NCI-H146 (cell line): Measurements from ENCODE around the gene GPR157.
"Not testable (repeated sequence)": the region's sequence is repeated elsewhere in the genome, so short reads cannot be mapped to it uniquely, and the experiment has no call there.

ENCODE experiments used
- DNase-seq: peaks from one replicate; lab custom pipeline; 2025; lab: John Stamatoyannopoulos, UW

Gene GPR157

DNA sequence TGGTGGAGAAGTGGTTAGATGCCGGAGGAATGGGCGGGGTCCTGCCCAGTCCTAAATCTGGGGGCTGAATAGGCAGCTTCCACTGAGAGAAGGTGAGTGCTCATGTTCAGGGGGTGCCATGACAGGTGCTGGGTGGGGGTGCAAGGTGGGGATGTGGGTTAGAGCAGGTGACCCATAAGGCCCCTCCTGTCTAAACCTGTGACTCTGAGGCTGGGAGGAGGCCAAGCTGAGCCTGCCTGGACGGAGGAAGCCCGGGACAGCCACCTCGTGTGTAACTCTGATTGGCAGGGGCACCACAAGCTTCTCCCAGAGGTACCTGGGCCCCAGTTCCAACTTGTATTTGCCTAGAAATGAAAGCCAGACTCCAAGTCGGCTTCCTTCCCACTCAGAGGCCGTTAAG, 10.7 kb downstream of the GPR157 start:
- DNase-seq: no peak

DNA sequence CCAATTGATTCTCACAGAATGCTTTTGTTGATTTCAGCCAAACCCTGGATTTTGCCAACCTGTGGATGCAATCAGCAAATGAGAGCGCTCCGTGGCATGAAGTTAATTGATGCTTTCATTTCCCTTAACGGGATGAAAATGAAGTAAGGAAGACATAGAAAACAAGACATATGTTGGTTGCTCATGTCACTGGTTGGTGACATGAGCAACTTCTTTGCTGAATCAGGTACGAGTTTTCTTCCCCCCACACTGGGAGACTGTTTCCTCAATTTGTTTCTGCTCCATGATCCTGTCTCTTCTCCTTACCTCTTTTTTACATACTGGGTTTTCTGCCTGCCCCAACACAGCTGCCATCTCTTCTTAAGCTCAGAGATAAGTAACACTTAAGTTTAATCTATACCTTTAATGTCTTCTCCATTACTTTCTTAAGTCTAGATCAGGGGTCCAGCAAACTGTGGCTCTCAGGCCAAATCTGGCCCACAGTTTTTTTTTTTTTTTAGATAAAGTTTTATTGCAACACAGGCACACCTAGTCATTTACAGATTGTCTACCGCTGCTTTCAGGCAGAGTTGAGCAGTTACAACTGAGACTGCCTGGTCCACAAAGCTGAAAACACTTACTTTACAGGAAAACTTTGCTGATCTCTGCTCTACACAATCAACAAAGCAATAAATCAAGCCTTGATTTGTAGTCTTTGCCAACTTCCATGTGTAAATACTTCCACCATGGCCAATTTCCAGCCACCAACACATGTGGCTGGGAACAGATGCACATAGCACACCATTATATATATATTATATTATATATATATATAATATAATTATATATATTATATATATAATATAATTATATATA, 13.3 kb downstream of the GPR157 start:
- DNase-seq: no peak

DNA sequence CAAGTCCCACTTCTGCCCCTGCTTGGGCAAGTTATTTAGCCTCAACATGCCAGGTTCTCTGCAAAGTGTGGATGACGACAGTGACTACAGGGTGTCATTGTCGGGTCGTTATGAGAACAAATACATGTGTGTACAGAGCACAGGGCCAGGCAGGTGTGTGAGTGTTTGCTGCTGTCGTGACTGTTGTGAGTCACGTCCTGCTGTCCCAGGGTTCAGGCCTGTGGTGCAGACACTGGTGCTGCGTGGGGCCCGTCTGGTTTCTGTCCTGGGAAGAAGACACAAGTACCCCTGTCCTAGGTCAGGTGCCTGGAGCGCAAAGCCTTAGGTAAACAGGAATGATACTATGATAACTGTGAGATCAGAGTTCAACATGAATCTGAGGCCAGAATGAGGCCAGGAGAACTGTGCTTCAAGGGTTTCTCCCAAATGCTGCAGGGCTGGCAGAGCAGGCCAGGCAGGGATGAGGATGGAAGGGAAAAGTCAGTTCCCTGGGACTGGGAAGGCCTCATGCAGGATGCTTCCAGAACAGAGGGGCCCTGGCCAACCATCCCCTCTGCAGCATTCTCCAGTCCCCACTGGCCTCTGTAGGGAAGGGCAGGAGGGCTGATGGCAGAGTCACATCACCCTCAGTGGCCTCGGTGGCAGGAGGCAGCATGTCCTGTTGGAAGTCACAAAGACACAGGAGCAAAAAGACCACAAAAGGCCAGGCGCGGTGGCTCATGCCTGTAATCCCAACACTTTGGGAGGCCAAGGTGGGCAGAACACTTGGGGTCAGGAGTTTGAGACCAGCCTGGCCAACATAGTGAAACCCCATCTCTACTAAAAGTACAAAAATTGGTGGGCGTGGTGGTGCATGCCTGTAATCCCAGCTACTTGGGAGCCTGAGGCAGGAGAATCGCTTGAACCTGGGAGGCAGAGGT, 15.7 kb downstream of the GPR157 start:
- DNase-seq: no peak

DNA sequence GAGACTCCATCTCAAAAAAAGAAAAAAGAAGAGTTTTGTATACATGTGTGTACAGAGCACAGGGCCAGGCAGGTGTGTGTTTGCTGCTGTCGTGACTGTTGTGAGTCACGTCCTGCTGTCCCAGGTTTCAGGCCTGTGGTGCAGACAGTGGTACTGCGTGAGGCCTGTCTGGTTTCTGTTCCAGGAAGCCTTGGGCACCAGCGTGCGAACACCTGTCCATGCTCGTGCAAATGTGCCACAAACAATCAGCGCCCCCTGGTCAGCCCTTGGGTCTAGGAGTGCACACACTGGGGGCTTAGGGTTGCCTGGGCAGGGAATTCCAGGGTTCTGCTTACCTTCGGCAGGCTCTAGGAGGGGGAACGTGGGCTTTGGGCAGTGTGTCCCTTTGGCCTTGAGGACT, 16.9 kb downstream of the GPR157 start:
- no peak for DNase-seq

DNA sequence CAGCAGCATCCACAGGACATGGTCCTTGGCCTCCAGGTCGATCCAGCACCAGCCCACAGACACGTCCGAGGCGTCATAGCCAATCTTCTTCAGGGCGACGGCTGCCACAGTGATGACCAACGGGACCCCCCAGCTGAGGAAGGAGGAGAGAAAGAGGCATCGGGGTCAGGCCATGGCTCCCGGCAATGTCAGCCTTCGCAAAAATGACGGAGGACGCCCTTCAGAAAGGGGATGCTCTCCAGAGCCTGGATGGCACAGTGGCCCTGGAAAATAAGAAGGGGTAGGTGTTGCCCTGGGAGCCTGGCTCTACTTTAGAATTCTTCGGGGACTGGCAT, 17.6 kb downstream of the GPR157 start:
- no peak for DNase-seq

DNA sequence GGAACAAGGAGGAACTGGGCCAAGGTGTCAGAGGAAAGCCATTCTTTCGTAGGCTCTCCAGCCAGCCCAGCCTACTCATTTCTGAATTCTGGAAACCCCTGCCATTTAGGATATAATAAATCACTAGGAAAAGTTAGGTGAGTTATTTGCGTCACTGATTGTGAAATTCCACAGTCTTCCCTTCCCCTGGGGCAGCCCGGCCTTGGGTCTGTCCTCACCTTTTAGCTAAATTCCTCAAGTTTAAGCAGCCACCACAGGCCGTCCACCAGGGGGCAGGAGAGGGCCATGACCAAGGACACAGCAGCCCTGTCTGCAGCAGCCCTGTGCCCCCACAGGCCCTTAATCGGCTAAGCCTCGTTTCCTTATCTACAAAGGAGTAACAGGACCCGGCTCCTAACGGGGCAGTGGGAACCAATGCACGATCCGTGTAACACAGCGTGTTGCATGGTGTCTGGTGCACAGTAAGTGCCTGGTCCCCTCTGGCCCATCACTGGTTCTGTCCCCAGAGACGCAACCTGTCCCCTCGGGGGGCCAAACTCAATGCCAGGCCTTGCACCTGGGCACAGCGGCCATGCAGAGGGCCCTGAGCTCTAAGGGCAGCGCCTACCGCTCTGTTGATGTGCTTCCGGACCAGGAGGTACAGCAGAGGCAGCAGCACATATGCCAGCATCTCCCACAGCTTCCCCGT, 18.1 kb downstream of the GPR157 start:
- peak; percentile 21 for DNase-seq

DNA sequence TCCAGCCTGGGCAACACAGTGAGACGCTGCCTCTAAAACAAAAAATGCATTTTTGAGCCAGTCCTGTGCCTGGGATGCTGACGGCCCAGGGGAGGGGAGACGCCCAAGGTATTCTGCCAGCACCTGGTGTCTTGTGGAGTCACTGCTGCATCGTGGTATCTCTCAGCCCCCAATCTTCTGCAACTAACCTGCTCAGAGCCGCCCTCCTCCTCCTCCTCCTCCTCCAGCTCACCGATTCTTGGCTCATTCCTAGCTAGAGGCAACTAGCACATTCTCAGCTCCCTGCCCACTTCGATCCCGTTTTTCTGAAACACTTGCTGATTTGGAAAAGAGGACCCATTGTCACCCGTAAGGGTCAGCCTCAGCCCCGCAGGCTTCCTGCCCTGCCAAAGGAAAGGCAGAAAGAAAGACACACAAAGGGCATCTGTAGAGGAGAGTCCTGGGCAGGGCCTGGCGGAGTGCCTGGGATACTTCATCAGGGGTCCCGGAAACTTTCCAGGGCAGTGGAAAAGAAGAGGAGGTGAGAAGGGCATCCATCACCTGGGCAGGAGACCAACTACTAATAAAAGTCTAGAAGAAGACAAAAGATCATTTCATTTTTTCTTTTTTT, 20.7 kb downstream of the GPR157 start:
- no peak for DNase-seq

DNA sequence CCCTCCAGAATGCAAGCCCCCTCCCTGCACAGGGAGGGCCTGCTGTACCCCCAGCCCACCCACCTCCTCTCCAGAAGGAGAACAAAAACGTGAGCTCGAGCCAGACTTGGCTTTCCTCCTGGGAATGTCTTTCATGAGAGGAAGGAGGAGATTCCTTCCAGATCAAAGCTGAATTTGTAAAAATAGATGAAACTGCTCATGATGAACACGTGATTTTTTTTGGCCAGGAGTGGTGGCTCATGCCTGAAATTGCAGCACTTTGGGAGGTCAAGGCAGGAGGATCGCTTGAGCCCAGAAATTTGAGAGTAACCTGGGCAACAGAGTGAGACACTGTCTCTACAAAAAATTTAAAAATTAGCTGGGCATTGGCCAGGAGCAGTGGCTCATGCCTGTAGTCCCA, 21.8 kb downstream of the GPR157 start:
- no peak for DNase-seq

DNA sequence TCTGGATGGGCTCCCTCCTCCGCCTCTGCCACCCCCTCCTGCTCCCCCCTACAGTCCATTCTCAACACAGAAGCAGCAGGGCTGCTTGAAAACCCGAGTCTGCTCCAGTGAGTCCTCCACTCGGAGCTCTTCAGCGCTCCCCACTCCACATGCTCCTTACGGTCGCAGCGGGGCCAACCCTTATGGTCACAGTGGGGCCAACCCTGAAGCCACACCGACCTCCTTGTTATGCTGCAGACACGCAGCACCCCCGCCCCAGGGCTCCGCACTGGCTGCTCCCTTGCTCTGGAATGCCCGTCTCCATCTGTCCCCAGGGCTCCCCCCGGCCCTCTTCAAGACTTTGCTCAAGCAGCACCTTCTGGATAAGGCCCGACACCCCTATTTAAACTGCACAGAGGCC, 22.6 kb downstream of the GPR157 start:
- DNase-seq: no peak

DNA sequence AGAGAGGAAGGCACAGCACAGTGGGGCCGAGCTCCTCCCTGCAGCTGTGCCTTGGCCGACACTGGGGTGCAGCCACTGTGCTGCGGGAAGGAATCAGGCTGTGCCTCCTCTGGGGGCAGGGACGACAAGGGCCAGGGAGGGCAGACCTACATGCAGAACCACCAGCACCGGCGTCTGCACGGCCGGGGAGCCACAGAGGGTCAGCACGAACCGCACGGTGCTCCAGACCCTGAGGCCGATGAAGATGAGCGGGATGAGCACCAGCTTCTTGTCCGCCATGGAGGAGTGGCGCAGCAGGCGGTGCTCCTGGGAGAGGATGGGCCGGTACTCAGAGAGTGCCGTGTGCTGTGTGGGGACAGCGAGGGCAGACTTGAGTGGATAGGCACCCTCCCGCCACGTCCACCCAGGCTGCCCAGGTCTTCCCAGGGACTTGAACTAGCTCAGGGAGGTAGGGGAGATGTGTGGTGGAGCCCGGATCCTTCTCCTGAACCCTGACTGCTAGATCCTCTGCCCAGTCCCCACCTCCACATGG, 23.5 kb downstream of the GPR157 start:
- no peak for DNase-seq

DNA sequence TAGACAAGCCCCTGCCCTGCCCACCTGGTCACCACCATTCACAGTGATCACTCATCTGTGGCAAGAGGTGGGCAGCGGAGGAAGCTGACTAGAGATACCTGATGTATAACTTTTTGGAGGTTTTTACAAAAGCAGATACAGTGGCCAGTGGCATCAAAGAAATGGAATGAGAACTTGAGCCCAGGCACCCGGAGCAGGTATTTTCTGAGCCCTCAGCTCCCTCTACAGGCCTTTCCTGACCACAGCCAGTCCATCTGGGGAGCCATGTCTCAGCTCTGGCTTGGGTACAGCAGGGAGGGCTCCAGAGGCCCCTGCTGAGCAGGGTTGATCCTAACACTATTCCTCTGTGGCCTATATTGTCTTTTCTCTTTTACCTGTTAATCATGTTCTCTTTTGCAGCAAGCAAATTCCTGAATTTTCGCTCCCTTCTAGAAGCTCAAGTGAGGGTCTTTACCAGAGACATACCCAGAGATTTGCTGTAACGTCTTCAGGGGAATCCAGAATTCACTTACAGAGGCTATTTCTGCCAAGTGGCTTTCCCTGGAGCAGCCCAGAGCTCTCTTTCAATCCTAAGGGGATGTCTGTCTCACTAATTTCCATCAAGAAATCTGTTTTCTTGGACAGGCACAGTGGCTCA, 27.3 kb downstream of the GPR157 start:
- DNase-seq: no peak

DNA sequence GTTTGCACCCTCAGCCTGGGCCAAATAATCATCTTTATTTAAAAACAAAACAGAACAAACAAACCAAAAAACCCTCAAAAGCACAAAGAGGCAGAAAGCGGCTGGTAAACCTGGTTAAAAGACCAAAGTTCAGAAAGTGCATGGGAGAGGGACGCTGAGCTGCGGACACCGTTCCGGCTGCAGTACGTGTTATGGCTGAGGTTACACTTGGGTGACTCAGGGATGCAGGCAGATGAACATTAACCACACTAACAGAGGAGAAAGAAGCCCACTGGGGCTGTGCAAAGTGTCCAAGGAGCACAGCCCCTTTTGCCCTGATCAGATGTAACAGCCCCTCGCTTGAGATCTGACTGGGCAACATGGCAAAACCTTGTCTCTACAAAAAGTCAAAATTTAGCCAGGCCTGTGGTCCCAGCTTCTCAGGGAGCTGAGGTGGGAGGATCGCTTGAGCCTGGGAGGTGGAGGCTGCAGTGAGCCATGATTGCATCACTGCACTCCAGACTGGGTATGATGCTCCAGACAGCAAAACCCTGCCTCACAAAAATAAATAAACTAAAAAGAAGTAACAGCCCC, 28.3 kb downstream of the GPR157 start:
- DNase-seq: no peak

DNA sequence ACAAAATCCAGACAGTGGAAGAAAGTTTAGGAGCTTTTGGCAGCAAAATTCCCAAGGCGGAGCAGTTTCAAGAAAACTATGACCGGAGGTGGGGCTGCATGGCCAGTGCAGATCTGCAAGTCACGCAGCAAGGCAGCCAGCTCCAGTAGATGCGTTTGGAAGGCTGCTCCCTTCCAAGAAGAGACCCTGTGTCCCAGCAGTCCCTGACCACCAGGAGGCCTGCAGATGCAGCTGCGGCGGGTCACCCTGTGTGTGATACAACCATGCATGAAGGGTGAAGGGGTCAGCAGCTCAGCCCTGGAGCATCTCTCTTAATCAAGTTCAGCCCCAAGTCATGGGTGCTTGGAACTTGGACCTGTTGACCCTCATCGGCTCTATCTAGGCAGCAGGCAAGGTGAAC, 29.3 kb downstream of the GPR157 start:
- DNase-seq: no peak

DNA sequence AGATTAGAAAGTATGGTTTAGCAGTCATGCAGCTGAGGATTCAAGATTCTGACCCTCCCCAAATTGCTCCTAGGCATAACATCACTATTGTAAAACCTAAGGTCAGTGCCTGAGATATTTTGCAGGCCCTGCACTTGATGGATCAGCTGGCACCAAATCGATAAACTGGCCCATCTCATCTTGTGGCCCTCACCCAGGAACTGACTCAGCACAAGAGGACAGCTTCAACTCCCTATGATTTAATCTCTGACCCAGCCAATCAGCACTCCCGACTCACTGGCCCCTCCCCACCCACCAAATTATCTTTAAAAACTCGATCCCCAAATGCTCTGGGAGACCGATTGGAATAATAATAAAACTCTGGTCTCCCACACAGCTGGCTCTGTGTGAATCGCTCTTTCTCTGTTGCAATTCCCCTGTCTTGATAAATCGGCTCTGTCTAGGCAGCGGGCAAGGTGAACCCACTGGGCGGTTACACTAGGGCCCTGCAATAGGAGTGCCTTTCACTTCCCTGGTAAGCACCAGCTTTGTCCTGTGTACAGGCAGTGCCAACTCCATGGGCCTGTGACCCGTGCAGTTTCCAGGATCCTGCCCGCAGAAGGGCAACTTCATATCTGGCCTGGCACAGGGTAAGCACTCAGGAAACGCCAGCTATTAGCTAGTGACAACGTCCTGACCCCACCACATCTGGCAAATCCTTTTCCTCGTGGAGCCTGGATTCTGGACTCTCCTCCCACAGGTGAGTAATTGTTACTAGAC, 30.8 kb downstream of the GPR157 start:
- DNase-seq: no peak

DNA sequence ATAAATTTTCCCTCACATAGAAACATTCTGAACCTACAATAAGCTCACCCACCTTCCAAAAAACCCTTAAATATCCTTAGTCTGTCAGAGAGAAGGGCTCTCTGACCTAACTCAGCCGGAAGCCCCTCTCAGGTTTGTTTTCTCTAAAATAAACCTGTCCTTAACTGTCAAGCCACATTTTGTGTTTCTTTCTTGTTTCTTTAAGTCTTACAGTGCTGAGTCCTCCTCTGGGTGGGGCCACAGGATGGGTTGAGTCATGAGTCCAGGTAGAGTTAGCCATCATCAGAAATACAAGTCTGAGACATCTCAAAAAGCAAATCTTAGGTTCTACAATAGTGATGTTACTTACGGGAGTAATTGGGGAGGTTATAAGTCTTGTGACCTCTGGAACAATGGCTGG, 33.1 kb downstream of the GPR157 start:
- DNase-seq: no peak

DNA sequence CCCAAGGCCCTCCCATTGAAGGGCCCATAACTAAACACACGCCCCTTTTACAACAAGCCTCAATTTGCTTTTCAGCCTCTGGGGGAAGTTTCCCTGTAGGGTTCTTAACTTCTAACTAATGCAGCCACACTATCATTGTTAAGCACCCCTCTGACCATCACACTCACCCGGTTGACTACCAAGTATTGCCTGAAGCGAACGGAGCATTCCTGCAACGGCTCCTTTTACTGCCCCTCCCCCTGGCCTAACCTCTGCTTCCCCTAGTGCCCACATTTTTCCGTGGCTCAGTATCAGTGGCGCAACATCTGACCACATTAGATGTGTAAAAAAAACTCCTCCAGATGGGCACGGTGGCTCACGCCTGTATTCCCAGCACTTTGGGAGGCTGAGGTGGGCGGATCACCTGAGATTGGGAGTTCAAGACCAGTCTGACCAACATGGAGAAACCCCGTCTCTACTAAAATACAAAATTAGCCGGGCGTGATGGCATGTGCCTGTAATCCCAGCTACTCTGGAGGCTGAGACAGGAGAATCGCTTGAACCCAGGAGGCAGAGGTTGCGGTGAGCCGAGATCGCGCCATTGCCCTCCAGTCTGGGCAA, 34.8 kb downstream of the GPR157 start:
- DNase-seq: not testable (repeated sequence)

DNA sequence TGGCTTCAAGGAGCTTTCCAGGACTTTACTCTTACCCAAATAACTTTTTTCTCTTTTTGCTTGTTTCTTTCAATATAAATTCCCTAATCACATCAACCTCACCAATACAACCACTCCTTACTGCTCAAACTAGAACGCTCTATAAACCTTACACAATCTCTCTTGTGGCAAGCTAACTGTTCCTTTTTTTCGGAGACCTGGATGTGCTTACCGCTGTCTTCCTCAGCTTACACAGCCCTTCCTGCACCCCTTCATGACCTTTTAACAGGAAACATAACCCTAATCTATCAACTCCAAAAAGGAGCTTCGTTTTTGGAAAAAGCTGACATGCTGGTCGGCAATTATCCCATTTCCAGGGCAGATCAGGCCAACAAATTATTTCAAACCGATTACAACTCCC, 35.3 kb downstream of the GPR157 start:
- DNase-seq: no peak

DNA sequence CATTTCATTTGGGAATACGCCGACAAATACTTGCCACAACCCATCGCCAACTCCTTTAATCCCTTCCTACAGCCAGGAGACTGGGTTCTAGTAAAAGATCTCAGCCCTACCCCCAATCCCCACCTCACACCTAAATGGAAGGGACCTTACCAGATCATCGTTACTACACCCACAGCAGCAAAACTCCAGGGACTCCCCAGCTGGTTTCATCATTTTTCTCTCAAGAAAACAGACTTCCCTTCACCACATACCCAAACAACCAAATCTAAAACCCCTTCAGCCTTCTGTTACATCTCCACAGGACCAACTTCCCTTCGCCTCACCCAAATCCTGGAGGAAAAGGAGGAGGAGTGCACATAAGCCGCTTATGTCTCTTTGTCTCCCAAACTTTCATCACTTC, 35.8 kb downstream of the GPR157 start:
- no peak for DNase-seq

DNA sequence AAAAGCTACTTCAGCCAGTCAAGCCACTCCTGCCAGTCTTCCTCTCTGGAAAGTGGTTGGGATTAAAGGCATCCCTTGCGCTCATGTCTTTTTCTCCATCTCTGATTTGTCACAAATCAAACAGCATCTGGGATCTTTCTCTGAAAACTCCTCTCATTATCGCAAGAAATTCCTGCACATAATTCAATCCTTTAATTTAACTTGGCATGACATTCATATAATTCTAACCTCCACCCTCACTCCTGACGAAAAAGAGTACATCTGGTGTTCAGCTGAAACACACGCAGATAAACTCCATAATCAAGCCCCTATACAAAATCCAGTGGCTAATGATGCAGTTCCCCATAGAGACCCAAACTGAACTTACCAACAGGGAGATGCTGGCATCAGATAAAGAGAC, 40.1 kb downstream of the GPR157 start:
- DNase-seq: no peak
